Heart left ventricle (tissue), 13 donors: ENCODE data around the gene LRRC26.

Experiments
- CTCF ChIP-seq, 12 donors: fragments of 200-600 bp; sonication (generic) in 4 of 12; IDR thresholded peaks; one replicate each; pipeline versions ENCODE4 v1.5.0 to v1.8.0; 2018 to 2022; ENCODE audit warnings: antibody characterized with exemption in 12 of 12, mild to moderate bottlenecking in 5 of 12
- POLR2A ChIP-seq, 2 donors: fragments of 450-650 bp; IDR thresholded peaks; one replicate each; pipeline ENCODE4 v1.6.1; 2017; ENCODE audit warnings: antibody characterized with exemption in 2 of 2, mild to moderate bottlenecking in 2 of 2, moderate library complexity in 2 of 2
- donor health status: ischemic (EF 13 %, LVEDD 7.1; RV severe dilation, severe dysfunction).
- donor health status: DM: no; HTN: yes; CAD: no.
- donor health status: DM: no; HTN: no; CAD: no.
- donor health status: ischemic (EF 25% LVEDD 6.9; RV normal size, moderate dysfunction).
- donor health status: ischemic (EF 25% LVEDD 5.7; RV mildly dilated, moderate dysfunction).
- donor health status: ischemic (EF 35%, LVEDD 5.7; RV mildly dilated, moderate dysfunction).
- donor health status: nonischemic (EF 11% LVEDD 7.7; RV severe dilation, severe dysfunction).
- donor health status: DM: yes; HTN: yes; CAD: no.
- donor health status: PGD.
- donor health status: ischemic (EF 29% LVEDD 5.4; RV normal size, mild dysfunction).
- donor health status: nonischemic (EF 23%, LVEDD 6.1; RV moderate dilation, normal function).

GRCh38 chr9:137147091-137147792 lies 22.6 kb downstream of the LRRC26 start:
- TF ChIP-seq CTCF (IDR thresholded peaks at IDR 0.05), result no peak
- no peak for TF ChIP-seq POLR2A (IDR thresholded peaks at IDR 0.05)
